HEK293 (cell line): ENCODE data around the gene PTGES2.

ENCODE experiments used
- CTCF ChIA-PET: fragments of 350-600 bp; formaldehyde crosslinking; extraction: SDS; loops from one replicate; lab custom pipeline; 2021; ENCODE audit warnings: antibody characterized with exemption; lab: Yijun Ruan, JAX
- POLR2A ChIA-PET: fragments of 300-600 bp; formaldehyde crosslinking; extraction: SDS; loops from one replicate; lab custom pipeline; 2020; ENCODE audit warnings: antibody characterized with exemption, inconsistent platforms; lab: Yijun Ruan, JAX
- H3K27ac ChIP-seq: fragments of 200-500 bp; sonication (Bioruptor generic); 2 replicates; pipeline ENCODE4 v1.5.1; 2014; ENCODE audit warnings: low read depth, low read length, control low read depth, inconsistent platforms; ENCODE audit errors: extremely low read depth
- H3K36me3 ChIP-seq, 2 experiments: fragments of 200-500 bp in 1 of 2; sonication (Bioruptor generic) in 1 of 2; 1 replicate in 1 of 2; 2 replicates in 1 of 2; pipeline ENCODE4 v1.5.1; 2014 to 2017; ENCODE audit warnings: inconsistent platforms in 2 of 2, low read length in 2 of 2; ENCODE audit not compliant: control insufficient read depth in 2 of 2, insufficient read depth in 1 of 2
- H3K4me1 ChIP-seq: fragments of 200-500 bp; sonication (Bioruptor generic); 2 replicates; pipeline ENCODE4 v1.5.1; 2014; ENCODE audit warnings: mild to moderate bottlenecking, low read length, inconsistent platforms; ENCODE audit not compliant: control insufficient read depth, insufficient read depth
- H3K4me3 ChIP-seq: 2 replicates; pipeline ENCODE4 v1.5.1; 2011; ENCODE audit warnings: low read depth, mild to moderate bottlenecking, control low read depth, low read length, moderate library complexity
- H3K9me3 ChIP-seq: fragments of 200-500 bp; sonication (Bioruptor generic); 2 replicates; pipeline ENCODE4 v1.5.1; 2014; ENCODE audit warnings: low read depth, low read length, inconsistent platforms; ENCODE audit not compliant: control insufficient read depth, insufficient read depth
- ATF2 ChIP-seq: fragments of 450-650 bp; formaldehyde crosslinking; IDR thresholded peaks from 2 replicates; pipeline ENCODE4 v1.5.1; 2016; ENCODE audit warnings: missing biosample characterization, missing genetic modification characterization, low read depth
- GLIS1 ChIP-seq: fragments of 450-650 bp; formaldehyde crosslinking; IDR thresholded peaks from 2 replicates; pipeline ENCODE4 v1.5.1; 2016; ENCODE audit warnings: missing biosample characterization, missing genetic modification characterization
- GLIS2 ChIP-seq: fragments of 450-650 bp; formaldehyde crosslinking; IDR thresholded peaks from 2 replicates; pipeline ENCODE4 v1.5.1; 2016; ENCODE audit warnings: missing biosample characterization, missing genetic modification characterization
- HOXD13 ChIP-seq: sonication (generic); formaldehyde crosslinking; IDR thresholded peaks from 2 replicates; pipeline ENCODE4 v1.8.0; 2022; ENCODE audit warnings: missing genetic modification reagents, borderline replicate concordance
- KLF7 ChIP-seq: fragments of 450-650 bp; formaldehyde crosslinking; IDR thresholded peaks from 2 replicates; pipeline ENCODE4 v1.5.1; 2016; ENCODE audit warnings: missing biosample characterization, missing genetic modification characterization, borderline replicate concordance
- TCF7L2 ChIP-seq: IDR thresholded peaks from 2 replicates; pipeline ENCODE4 v1.6.1; 2011; ENCODE audit warnings: low read depth, mild to moderate bottlenecking, inconsistent platforms, low read length, moderate library complexity, borderline replicate concordance
- ZBTB17 ChIP-seq: fragments of 450-650 bp; formaldehyde crosslinking; IDR thresholded peaks from 2 replicates; pipeline ENCODE4 v1.5.1; 2016; ENCODE audit warnings: missing biosample characterization, missing genetic modification characterization
- ZBTB20 ChIP-seq: fragments of 450-650 bp; formaldehyde crosslinking; IDR thresholded peaks from 2 replicates; pipeline ENCODE4 v1.5.1; 2016; ENCODE audit warnings: missing biosample characterization, missing genetic modification characterization
- ZFP41 ChIP-seq: fragments of 450-650 bp; formaldehyde crosslinking; IDR thresholded peaks from 2 replicates; pipeline ENCODE4 v1.5.1; 2016; ENCODE audit warnings: missing biosample characterization, missing genetic modification characterization, borderline replicate concordance
- ZNF121 ChIP-seq: fragments of 450-650 bp; formaldehyde crosslinking; IDR thresholded peaks from 2 replicates; pipeline ENCODE4 v1.5.1; 2016; ENCODE audit warnings: missing biosample characterization, missing genetic modification characterization
- ZNF132 ChIP-seq: fragments of 450-650 bp; formaldehyde crosslinking; IDR thresholded peaks from 2 replicates; pipeline ENCODE4 v1.5.1; 2017; ENCODE audit warnings: missing biosample characterization, missing genetic modification characterization, borderline replicate concordance
- ZNF138 ChIP-seq: fragments of 450-650 bp; formaldehyde crosslinking; IDR thresholded peaks from 2 replicates; pipeline ENCODE4 v1.5.1; 2016; ENCODE audit warnings: missing biosample characterization, missing genetic modification characterization, borderline replicate concordance
- ZNF148 ChIP-seq: fragments of 450-650 bp; formaldehyde crosslinking; IDR thresholded peaks from 2 replicates; pipeline ENCODE4 v1.5.0; 2017; ENCODE audit warnings: missing biosample characterization, missing genetic modification characterization, borderline replicate concordance
- ZNF2 ChIP-seq: fragments of 450-650 bp; formaldehyde crosslinking; IDR thresholded peaks from 2 replicates; pipeline ENCODE4 v1.5.1; 2016; ENCODE audit warnings: missing biosample characterization, missing genetic modification characterization
- ZNF24 ChIP-seq: fragments of 450-650 bp; formaldehyde crosslinking; IDR thresholded peaks from 2 replicates; pipeline ENCODE4 v1.5.1; 2016; ENCODE audit warnings: missing biosample characterization, missing genetic modification characterization
- ZNF341 ChIP-seq: fragments of 450-650 bp; formaldehyde crosslinking; IDR thresholded peaks from 2 replicates; pipeline ENCODE4; 2016; ENCODE audit warnings: low read depth, missing biosample characterization, missing genetic modification characterization
- ZNF37A ChIP-seq: fragments of 450-650 bp; IDR thresholded peaks from 2 replicates; pipeline ENCODE4 v1.5.1; 2018; ENCODE audit warnings: missing biosample characterization, missing genetic modification characterization
- ZNF398 ChIP-seq: fragments of 450-650 bp; formaldehyde crosslinking; IDR thresholded peaks from 2 replicates; pipeline ENCODE4 v1.5.1; 2017; ENCODE audit warnings: missing biosample characterization, missing genetic modification characterization
- ZNF518A ChIP-seq: fragments of 450-650 bp; formaldehyde crosslinking; conservative IDR thresholded peaks from 2 replicates; pipeline ENCODE4 v1.5.1; 2016; ENCODE audit warnings: low read depth, missing biosample characterization, missing genetic modification characterization
- ZNF548 ChIP-seq: fragments of 450-650 bp; formaldehyde crosslinking; IDR thresholded peaks from 2 replicates; pipeline ENCODE4 v1.5.1; 2016; ENCODE audit warnings: missing biosample characterization, missing genetic modification characterization
- ZNF549 ChIP-seq: fragments of 450-650 bp; IDR thresholded peaks from 2 replicates; pipeline ENCODE4 v1.5.1; 2018; ENCODE audit warnings: missing biosample characterization, missing genetic modification characterization, mild to moderate bottlenecking, inconsistent platforms, moderate library complexity
- ZNF623 ChIP-seq: fragments of 450-650 bp; formaldehyde crosslinking; IDR thresholded peaks from 2 replicates; pipeline ENCODE4 v1.5.1; 2016; ENCODE audit warnings: missing biosample characterization, missing genetic modification characterization
- ZNF660 ChIP-seq: fragments of 450-650 bp; IDR thresholded peaks from 2 replicates; pipeline ENCODE4 v1.5.1; 2018; ENCODE audit warnings: missing biosample characterization, mild to moderate bottlenecking, missing genetic modification characterization
- ZNF664 ChIP-seq: fragments of 450-650 bp; formaldehyde crosslinking; IDR thresholded peaks from 2 replicates; pipeline ENCODE4 v1.5.1; 2016; ENCODE audit warnings: missing biosample characterization, missing genetic modification characterization
- ZNF791 ChIP-seq: fragments of 450-650 bp; formaldehyde crosslinking; IDR thresholded peaks from 2 replicates; pipeline ENCODE4 v1.5.1; 2016; ENCODE audit warnings: missing biosample characterization, missing genetic modification characterization
- ZSCAN16 ChIP-seq: fragments of 450-650 bp; formaldehyde crosslinking; IDR thresholded peaks from 2 replicates; pipeline ENCODE4 v1.5.1; 2016; ENCODE audit warnings: missing biosample characterization, missing genetic modification characterization

The PTGES2 gene

GRCh38 chr9:128102196-128102595 lies 25.3 kb downstream of the PTGES2 start:
- Histone ChIP-seq H3K27ac (no peak overlapping the region), H3K4me1 (0 out of 2 replicates have a peak, but pooled peaks cover 4% of the 10 kb centered on the region), H3K36me3 (peaks cover 0 to 60% of the 10 kb centered on the region in 2 experiments; a peak in 2 of 3 replicates), H3K9me3 (no peaks in the 10 kb centered on the region), H3K4me3 (no peak overlapping the region)
- TF ChIP-seq ZBTB17 (no peak), ZNF398 (tag by site-specific recombination) (no peak), HOXD13 (CRISPR knock-in tag) (no peak), ZNF341 (tag by site-specific recombination) (no peak), ZNF121 (tag by site-specific recombination) (no peak), ZNF2 (tag by site-specific recombination) (no peak), ZFP41 (tag by site-specific recombination) (no peak), ZNF518A (tag by site-specific recombination) (no peak), ZNF37A (tag by site-specific recombination) (no peak), TCF7L2 (no peak), ZNF623 (tag by site-specific recombination) (no peak), KLF7 (tag by site-specific recombination) (no peak), ZNF132 (tag by site-specific recombination) (no peak), ZNF664 (tag by site-specific recombination) (no peak), ATF2 (tag by site-specific recombination) (no peak), ZSCAN16 (tag by site-specific recombination) (no peak)
- ChIA-PET POLR2A (no interaction called here), CTCF (interaction anchor here (0.9 to 8.0 kb wide), 2 partner anchors 14 to 159 kb away, joined by 5 to 88 read pairs; no protein-coding TSS in a partner anchor)

GRCh38 chr9:128101690-128102089 lies 25.8 kb downstream of the PTGES2 start:
- ChIA-PET CTCF (no interaction called here), POLR2A (interaction anchor here (2.6 kb wide), 1 partner anchor 34 kb away, joined by 8 read pairs; the partner anchor contains the start of genes NAIF1 and SLC25A25)
- no peak overlapping the region for H3K27ac ChIP-seq
- H3K36me3 ChIP-seq, result peaks cover 0 to 55% of the 10 kb centered on the region in 2 experiments; a peak in 2 of 3 replicates
- H3K4me3 ChIP-seq, result no peak overlapping the region
- H3K9me3 ChIP-seq, result no peaks in the 10 kb centered on the region
- 0 out of 2 replicates have a peak, but pooled peaks cover 4% of the 10 kb centered on the region for H3K4me1 ChIP-seq
- TF ChIP-seq ZNF148 (tag by site-specific recombination), result no peak
- no peak for TF ChIP-seq HOXD13 (CRISPR knock-in tag)
- TF ChIP-seq ZNF24 (tag by site-specific recombination), result no peak
- TF ChIP-seq ZNF548, result no peak
- TF ChIP-seq ZNF660 (tag by site-specific recombination), result no peak
- TF ChIP-seq ZNF791 (tag by site-specific recombination), result no peak
- no peak for TF ChIP-seq ZBTB20 (tag by site-specific recombination)
- no peak for TF ChIP-seq GLIS1 (tag by site-specific recombination)
- no peak for TF ChIP-seq ZNF549 (tag by site-specific recombination)
- no peak for TF ChIP-seq GLIS2 (tag by site-specific recombination)
- no peak for TF ChIP-seq ZNF138 (tag by site-specific recombination)
